Activated T-cell treated with anti-CD3 and anti-CD28 coated beads for 48 hours (primary cell): Measurements from ENCODE around the gene CLCN1.
A peak's percentile ranks its signal among the peaks of the same experiment; 100 is the strongest.

Experiments used
- DNase-seq: peaks from one replicate; pipeline ENCODE4 v3.0.0-alpha.2; 2020; ENCODE audit warnings: low read depth

The CLCN1 gene

DNA sequence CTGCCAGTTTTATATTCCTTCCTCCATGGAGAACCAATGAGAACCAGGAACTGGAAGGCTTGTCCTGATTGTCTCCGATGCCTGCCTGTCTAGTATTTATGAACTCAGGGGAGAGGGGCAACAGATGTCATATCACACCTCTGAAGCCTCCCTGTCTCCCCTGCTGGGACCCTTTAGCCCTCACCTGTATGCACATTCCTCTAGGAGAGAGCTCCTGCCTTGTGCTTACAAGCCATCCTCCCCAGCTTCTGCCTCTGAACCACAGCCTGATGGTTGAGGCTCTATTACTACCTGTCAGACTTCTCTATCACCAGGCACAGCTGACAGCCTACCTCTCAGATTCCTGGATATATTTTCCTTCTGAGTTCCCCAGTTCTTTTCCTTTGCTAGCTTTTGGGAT lies 52.5 kb downstream of the CLCN1 start:
- no peak for DNase-seq

DNA sequence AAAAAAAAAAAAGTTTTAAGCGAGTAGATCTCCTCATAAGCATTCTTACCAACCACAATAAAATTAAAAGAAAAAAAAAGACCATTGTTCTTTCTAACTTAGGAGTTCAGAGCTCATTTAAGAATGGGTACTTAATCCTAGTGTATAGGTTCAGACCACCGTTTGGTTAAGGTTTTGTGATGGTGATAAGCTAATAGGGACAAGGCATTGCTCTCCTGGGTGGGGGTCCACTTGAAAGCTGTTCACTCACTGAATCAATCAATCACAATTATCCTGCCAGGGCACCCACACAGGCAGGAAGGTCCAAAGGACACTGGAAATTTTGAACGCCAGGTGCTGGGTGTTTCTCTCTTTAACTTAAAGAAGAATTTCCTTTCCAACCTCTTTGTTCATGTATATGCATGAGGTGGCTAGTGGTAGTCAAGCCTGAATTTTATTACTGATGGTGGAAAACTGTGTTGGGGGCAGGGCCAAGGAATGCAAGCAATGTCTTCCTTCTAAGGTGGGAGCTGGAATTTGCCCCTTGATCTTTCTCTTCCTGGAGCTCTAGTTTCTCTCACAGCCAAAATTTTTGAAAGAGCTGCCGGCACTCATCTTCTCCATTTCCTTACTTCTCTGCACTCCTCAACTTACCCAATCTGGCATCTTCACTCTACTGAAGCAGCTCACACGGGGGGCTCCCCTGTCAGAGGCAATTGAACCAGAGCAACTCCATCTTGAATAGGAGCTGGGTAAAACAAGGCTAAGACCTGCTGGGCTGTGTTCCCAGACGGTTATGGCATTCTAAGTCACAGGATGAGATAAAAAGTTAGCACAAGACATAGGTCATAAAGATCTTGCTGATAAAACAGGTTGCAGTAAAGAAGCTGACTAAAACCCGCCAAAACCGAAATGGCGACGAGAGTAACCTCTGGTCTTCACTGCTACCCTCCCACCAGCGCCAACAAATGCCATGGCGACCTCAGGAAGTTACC lies 54.1 kb downstream of the CLCN1 start:
- DNase-seq: no peak

DNA sequence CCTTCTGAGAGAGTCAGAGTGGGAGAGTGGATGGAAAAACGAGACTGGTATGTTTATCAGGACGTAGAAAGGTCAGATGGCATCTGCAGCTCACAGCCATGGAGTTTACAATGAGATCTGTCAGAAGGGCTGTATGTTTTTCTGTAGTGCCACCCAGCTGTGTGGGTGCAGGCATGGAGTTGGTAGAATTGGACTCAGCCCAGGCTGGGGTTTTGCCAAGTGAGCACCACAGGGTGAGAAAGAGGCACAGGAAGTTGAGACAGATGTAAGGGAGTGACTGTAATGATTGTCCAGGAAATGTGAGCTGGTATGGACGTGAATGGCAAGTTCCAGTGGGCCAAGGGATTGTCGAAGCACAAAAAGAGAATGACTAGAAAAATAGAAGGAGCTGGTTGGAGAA lies 56.2 kb downstream of the CLCN1 start:
- peak; percentile 52 for DNase-seq

DNA sequence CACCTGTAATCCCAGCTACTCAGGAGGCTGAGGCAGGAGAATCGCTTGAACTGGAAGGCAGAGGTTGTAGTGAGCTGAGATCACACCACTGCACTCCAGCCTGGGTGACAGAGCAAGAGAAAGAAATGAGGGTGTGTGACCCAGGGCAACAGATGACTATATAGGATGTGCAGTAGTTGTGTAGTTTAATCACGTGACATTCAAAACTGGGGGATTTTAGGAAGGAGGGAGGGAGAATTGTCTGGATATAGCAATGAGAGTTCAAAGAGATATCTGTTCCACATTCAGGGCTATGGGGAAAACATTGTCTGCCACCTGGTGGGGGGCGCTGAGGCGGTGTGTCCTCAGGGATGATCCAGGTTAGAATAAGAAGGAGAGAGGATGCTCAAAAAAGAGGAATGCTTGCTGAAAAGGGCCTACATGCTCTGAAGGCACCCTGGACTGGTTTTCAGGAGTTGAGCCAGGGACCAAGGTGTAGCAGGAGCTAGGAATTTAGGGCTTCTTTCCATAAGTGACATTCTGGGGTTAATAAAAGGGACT lies 57.4 kb downstream of the CLCN1 start:
- no peak for DNase-seq

DNA sequence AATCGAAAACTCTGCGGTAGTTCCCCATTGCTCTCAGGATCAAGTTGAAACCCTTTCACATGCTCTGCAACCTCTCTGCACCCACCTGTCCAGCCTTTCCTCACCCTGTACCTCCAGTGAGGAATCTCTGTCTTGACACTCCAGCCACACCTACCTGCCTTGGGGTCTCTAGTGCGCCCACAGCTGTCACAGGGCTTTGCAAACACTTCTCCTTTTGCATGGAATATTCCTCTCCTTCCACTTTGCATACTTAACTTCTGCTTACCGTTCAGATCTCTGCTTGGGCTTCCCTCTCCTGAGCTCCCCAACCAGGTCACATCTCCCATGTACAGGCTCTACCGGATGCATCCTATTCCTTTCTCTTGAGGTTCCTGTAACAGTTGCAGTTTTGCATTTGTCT lies 58.6 kb downstream of the CLCN1 start:
- DNase-seq: no peak

DNA sequence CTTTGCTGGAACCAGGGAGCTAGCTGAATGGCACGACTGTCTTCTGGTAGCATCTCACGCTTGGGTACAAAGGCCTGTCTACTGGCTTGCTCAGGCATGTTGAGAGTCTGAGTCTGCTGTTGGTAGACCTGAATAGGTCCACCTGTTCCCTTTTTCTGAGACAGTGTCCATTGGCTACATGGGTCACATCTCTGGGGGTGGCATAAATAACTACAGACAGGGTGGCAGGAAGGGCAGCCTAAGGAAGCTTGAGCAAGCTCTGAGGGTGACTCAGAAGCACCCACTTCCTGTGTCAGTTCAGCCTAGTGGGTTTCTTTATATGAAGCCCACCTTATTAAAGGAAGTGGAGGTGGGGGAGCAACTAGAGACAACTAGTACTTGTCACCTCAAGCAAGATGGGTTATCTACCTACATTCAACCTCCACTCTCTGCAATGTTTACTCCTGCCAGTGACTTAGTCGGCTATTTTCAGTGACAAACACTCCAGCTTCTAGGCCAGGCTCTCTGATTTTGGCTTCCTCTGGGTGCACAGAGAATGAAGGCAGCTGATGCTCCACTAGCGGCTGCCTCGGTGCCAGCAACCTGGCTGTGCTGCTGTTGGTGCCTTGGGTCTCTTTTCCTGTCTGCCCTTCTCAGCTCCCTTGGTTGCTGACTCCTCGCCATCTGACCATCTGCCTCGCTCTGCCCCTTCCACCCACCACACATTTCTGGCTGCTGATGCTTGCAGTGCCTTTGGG lies 59.6 kb downstream of the CLCN1 start:
- DNase-seq: no peak

DNA sequence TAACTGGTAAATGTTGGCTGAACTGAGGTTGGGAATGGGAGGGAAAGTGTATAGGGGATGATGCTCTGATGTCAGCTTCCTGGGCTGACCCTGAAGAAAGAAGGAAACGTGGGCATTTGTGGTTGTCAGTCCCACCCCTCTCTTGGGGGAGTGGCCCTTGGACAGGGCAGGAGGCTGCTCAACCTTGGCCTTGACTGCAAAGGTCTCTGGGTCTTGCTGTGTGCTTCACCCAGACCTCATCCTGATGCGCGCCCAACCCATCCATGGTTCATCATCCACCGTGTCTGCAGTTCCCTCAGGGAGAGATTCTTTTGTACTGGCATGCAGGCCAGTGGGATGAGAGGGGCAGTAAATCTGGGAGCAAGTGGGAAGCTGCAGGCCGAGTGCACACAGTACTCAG lies 60.5 kb downstream of the CLCN1 start:
- no peak for DNase-seq

DNA sequence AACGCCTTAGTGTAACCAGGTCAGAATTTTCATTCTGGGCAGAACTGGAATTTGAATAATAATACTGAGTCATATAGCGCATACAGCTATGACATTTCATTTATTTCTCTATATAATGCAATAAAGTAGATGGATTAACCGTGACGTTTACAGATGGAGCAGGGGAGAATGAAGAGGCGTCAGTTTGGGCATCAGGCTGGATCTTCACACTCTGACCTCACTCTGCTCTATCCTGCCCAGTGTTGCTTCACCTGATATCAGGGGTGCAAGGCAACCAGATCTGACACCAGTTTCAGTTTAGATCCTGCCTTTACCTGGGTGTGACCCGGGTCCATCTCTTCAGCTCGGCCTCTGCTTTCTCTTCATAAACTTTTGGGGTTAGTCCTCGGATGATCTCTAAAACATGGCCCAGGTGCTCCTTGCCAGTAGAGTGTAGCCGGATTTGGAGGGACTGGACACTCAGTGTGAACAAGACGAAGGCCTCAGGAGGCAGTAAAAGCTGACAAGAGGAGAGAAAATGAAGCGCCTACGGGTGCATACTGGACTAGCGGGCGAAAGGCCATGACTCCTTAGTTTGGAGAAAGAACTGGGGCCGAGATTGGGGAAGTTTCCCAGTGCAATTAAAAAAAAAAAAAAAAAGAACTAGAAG lies 63.8 kb downstream of the CLCN1 start:
- DNase-seq: no peak

DNA sequence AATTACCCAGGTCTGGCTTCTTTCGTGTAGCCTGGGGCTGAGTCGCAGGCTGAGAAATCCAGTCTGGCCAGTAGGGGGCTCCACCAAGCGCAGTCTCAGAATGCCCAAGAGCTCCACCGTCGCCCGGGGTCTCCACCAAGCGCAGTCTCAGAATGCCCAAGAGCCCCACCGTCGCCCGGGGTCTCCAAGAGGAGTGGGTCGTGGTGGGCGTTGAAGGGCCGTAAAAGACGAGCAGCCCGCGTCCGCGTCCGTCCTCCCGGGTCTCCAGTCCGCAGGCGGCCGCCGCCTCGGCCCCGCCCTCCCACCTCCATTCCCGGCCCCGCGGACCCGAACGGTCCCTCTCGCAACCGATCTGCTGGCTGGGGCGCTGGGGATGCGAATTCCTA lies 64.3 kb downstream of the CLCN1 start:
- DNase-seq: peak; percentile 84

DNA sequence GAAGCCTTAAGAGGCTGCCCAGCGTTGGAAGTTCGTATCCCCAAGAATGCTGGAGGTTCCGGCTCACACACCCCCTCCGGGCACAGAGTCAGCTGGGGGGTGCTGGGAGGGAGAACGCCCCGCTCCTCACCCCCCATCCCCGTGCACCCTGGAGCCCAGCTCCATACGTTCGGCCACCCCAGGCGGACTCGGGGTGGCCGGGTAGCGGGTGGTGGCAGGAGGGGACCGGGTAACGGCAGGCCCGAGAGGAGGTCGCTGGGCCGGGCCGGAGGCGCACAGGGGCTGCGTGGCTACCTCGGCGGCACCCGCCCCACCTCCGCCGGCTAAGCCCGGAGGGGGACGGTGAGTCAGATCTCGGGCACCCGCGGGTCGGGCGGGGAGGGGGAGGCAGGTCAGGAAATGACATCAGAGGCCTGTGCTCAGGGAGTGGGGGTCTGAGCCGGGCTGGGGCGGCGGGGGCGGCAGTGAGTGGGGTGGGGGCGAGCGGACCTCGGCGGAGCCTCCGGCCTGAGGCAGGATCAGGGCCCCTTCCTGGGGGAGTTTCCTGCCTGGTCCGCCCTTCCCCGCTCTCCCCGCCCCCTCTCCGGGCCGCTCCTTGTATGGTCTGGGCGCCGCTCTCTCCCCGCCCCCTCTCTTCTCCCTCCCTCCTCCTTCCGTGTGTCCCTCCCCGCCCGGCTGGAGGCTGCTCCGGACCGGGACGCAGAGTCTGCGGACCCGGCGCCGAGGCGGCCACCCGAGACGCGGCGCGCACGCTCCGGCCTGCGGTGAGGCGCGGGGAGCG lies 64.9 kb downstream of the CLCN1 start, which contains the start of gene ZYX:
ZYX (plus strand) TSS at position 700 of the 781 bp plus-strand sequence. CDS start 227 bp downstream, outside the sequence.
- peak; percentile 84 for DNase-seq

DNA sequence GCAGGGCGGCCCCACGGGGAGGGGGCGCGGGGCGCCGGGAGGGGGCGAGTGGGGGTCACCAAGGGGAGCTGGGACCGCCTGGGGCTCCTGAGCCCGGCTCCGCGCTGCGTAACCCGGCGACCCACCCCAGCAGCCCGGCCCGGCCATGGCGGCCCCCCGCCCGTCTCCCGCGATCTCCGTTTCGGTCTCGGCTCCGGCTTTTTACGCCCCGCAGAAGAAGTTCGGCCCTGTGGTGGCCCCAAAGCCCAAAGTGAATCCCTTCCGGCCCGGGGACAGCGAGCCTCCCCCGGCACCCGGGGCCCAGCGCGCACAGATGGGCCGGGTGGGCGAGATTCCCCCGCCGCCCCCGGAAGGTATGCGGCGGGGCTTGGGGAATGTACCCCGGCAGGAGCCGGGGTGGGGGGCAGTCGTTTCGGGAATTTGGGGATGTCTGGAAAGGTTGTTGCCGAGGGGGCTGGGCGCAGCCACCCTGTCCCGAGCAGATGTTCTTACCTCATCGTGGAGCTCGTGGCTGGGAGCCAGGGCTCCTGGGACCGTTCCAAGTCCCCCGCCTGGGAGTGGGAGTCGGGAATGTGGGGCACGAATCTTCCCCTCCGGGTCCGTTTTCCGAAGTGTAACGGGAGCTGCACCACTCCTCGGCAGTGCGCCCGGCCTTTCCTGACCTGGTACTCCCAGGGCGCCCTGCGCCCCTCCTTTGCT lies 65.7 kb downstream of the CLCN1 start:
- DNase-seq: no peak

DNA sequence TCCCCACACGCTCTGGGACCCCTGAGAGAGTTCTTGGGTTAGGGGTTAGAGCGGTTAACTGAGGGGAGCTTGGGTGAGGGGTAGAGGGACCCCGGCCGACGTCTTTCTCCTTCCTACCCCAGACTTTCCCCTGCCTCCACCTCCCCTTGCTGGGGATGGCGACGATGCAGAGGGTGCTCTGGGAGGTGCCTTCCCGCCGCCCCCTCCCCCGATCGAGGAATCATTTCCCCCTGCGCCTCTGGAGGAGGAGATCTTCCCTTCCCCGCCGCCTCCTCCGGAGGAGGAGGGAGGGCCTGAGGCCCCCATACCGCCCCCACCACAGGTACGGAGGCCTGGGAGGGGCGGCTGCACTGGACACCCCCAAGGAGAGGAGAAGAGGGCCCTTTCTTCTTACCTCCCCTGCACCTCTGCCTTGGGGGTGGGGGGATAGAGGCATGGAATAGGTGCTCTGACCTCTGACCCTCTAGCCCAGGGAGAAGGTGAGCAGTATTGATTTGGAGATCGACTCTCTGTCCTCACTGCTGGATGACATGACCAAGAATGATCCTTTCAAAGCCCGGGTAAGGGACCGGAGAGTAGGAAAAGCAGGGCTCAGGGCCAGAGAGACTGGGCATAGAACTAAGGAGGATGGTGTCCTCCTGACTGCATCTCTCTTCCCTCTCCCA lies 66.3 kb downstream of the CLCN1 start:
- DNase-seq: no peak

DNA sequence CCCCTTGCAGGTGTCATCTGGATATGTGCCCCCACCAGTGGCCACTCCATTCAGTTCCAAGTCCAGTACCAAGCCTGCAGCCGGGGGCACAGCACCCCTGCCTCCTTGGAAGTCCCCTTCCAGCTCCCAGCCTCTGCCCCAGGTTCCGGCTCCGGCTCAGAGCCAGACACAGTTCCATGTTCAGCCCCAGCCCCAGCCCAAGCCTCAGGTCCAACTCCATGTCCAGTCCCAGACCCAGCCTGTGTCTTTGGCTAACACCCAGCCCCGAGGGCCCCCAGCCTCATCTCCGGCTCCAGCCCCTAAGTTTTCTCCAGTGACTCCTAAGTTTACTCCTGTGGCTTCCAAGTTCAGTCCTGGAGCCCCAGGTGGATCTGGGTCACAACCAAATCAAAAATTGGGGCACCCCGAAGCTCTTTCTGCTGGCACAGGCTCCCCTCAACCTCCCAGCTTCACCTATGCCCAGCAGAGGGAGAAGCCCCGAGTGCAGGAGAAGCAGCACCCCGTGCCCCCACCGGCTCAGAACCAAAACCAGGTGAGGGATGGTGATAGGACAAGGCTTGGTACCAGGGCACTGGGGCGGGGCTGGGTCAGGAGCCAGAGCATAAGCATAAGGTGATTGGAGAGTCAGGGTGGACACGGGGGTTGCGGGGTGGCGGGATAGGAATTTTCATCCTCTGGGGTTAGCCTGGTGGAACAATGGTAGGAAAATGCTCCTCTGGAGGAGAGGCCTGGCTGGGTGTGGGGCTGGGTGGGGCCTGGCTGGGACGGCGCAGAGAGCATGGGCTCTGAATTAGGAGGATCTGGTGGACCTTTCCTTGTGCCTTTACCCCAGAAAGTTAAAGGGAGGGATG lies 67.1 kb downstream of the CLCN1 start:
- DNase-seq: no peak

DNA sequence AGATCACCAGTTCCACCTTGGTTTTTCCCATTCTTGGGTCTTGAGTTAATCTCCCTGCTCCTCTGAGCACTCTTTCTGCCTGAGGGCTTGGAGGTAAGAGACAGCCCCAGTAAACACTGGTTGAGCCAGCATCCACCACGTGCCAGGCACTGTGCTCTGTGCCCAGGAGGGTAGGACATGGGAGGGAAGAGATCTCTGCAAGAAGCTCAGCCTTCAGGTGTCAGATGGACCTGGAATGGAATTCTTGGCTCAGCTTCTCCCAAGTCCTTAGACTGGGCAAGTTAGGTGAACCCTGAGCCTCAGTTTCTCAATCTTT lies 67.7 kb downstream of the CLCN1 start:
- DNase-seq: no peak

DNA sequence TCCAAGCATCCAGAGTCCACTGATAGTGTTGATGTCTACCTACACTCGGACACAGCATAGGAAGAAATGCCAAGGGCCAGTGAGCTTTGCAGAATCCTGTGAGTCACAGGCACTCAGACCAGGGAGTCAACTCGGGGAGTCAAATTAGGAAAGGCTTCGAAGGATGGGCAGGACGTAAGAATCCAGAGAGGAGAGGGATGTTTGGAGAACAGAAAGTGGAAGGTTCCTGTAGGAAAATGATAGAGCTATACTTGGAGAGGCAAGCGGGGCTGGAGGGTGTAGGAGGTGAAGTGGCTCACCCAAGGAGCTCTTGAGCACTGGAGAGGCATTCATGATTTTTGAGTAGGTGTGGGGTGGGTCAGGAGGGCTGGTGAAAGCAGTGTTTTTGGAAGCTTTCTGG lies 68.2 kb downstream of the CLCN1 start:
- DNase-seq: no peak

DNA sequence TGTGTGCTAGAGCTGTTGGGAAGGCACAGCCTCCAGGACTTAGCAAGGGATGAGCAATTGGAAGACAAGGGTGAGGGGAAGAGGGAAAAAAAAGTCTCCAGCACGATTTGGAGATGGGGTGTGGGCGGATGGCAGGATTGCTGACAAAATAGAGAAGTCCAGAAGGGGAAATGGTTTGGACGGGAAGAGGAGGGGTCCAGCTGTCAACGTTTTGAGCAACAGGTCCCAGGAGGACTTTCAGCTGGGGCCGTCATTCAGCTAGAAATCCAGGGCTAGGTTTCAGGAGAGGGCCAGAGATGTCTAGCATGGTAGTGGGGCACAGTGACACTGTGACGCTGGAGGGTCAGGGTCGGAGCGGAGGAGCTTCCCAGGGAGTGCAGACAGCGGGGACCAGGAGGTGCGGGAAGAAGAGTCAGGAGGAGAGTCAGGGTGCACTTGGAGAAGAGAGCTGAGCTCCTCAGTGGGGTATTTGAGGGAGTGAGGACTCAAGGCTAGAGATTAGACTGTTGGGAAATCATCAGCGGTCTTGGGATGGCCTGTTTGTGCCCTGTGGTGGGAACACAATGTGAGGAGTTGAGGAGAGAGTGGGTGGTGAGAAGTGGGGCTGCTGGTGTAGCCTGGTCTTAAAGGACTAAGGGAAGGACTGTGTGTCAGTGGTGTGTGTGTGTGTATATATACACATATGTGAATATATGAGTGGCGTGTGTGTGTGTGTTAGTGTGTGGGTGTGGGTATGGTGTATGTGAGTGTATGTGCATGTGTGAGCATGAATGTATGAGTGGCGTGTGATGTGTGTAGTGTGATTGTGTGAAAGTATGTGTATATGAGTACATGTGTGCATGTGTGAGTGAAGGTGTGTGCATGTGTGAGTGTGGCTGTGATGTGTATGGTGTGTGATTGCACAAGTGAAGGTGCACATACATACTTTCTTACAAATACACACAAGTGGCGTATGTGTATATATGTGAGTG lies 69.0 kb downstream of the CLCN1 start:
- DNase-seq: no peak

DNA sequence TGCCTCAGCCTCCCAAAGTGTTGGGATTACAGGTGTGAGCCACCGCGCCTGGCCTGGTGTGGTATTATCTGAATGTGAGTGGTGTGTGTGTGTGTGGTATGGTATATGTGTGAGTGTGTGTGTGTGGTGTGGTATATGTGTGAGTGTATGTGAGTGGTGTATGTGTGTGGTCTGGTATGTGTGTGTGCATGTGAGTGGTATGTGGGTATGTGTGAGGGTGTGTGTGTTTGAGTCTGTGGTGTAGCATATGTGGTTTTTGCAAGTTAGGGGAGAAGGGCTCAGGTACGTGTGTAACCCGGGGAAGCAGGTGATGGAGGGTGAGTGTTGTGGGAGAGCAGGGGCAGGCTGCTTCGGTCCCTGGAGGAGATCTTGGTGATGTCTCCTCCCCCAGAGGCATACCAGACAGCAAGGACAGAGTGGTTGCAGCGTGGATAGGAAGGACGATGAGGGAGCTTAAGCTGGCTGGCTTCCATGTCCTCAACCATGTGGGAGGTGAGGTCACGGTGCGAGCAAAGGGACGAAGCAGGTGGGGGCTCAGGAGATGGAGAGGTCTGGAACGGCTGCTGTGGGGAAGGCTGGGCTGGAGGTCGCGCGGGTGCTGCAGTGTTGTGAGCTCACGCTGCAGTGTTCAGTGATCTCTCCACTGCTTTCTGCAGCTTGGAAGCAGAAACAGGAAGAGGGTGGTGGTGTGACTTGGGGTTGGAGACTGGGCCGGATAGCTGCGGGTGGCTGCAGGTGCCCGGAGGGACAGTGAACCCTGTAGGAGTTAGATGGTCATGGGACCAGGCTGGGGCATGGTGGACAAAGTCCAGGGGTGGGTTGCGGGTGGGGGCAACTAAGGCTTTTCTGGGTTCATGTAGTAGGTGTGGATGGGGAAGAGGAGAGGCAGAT lies 70.2 kb downstream of the CLCN1 start:
- no peak for DNase-seq
